MCF 10A (cell line): ENCODE measurements around the gene TRAF2. TPM values are rescaled to one million over a fixed set of nuclear protein-coding genes. Genes with fewer than 3 reads are reported as not detected.

Experiments used
- microRNA-seq: library from miRNA; unstranded; fragments of <30 nt; microRNA quantifications from one replicate; pipeline ENCODE4 v1.2.0, GENCODE V29; 2022
- total RNA-seq: library from RNA; stranded (reverse); gene quantifications from 2 replicates; pipeline ENCODE4 v1.2.3, GENCODE V29; 2022

Gene TRAF2
- total RNA-seq, 1 experiment from 2014 or later: 14.1 TPM

Small RNA genes within 50 kb of the gene (microRNA-seq; reads per million reads assigned to microRNA genes)
- 3.0 reads per million, percentile 22 among the genes with 10 or more reads in this experiment for gene MIR4479

Other genes with a start within 250 kb of the TRAF2 start
- gene EGFL7, start 223.6 kb upstream of the TRAF2 start, total RNA-seq: 3.9 and 4.3 TPM in 2 replicates
- 30.4 and 33.3 TPM in 2 replicates for gene AGPAT2, start 199.1 kb upstream of the TRAF2 start, total RNA-seq
- gene DIPK1B, start 173.9 kb upstream of the TRAF2 start, total RNA-seq: not detected in 2 replicates
- not detected in 2 replicates for gene LCN10, start 143.6 kb upstream of the TRAF2 start, total RNA-seq
- not detected in 2 replicates for gene LCN6, start 138.0 kb upstream of the TRAF2 start, total RNA-seq
- gene LCN8, start 128.3 kb upstream of the TRAF2 start, total RNA-seq: not detected in 2 replicates
- gene LCN15, start 122.0 kb upstream of the TRAF2 start, total RNA-seq: not detected in 2 replicates
- 56.0 and 70.4 TPM in 2 replicates for gene TMEM141, start 95.2 kb upstream of the TRAF2 start, total RNA-seq
- 0.26 and 1.3 TPM in 2 replicates for gene CCDC183, start 90.2 kb upstream of the TRAF2 start, total RNA-seq
- gene RABL6, start 78.6 kb upstream of the TRAF2 start, total RNA-seq: 77.8 and 84.2 TPM in 2 replicates
- 5.6 and 5.7 TPM in 2 replicates for gene AJM1, start 44.0 kb upstream of the TRAF2 start, total RNA-seq
- gene PHPT1, start 37.1 kb upstream of the TRAF2 start, total RNA-seq: 173 and 193 TPM in 2 replicates
- 11.8 and 14.1 TPM in 2 replicates for gene MAMDC4, start 34.2 kb upstream of the TRAF2 start, total RNA-seq
- 480 and 581 TPM in 2 replicates for gene EDF1, start 20.2 kb upstream of the TRAF2 start, total RNA-seq
- 88.8 and 100 TPM in 2 replicates for gene FBXW5, start 58.2 kb downstream of the TRAF2 start, total RNA-seq
- 1.0 and 1.1 TPM in 2 replicates for gene C8G, start 58.7 kb downstream of the TRAF2 start, total RNA-seq
- 0.86 and 1.2 TPM in 2 replicates for gene LCN12, start 65.8 kb downstream of the TRAF2 start, total RNA-seq
- gene PTGDS, start 91.0 kb downstream of the TRAF2 start, total RNA-seq: 1.1 and 1.8 TPM in 2 replicates
- not detected in 2 replicates for gene LCNL1, start 96.5 kb downstream of the TRAF2 start, total RNA-seq
- 43.6 and 57.9 TPM in 2 replicates for gene PAXX, start 105.9 kb downstream of the TRAF2 start, total RNA-seq
- 1.2 and 4.2 TPM in 2 replicates for gene CLIC3, start 110.1 kb downstream of the TRAF2 start, total RNA-seq
- gene ABCA2, start 141.7 kb downstream of the TRAF2 start, total RNA-seq: 20.0 and 21.7 TPM in 2 replicates
- gene FUT7, start 145.6 kb downstream of the TRAF2 start, total RNA-seq: 0.12 TPM in 1 of 2 replicates, not detected in the other
- gene NPDC1, start 159.7 kb downstream of the TRAF2 start, total RNA-seq: 161 and 171 TPM in 2 replicates
- 13.4 and 31.5 TPM in 2 replicates for gene ENTPD2, start 167.5 kb downstream of the TRAF2 start, total RNA-seq
- 5.7 and 15.7 TPM in 2 replicates for gene SAPCD2, start 184.0 kb downstream of the TRAF2 start, total RNA-seq
- gene UAP1L1, start 191.0 kb downstream of the TRAF2 start, total RNA-seq: 1.0 and 3.7 TPM in 2 replicates
- 46.5 and 49.1 TPM in 2 replicates for gene MAN1B1, start 200.5 kb downstream of the TRAF2 start, total RNA-seq
- gene DPP7, start 228.2 kb downstream of the TRAF2 start, total RNA-seq: 139 and 157 TPM in 2 replicates